Measurements from ENCODE around the gene MAMSTR. TPM values are rescaled to one million over a fixed set of nuclear protein-coding genes. Genes with fewer than 3 reads are reported as not detected.
A peak's percentile ranks its signal among the peaks of the same experiment; 100 is the strongest.

MAMSTR gene
- total and polyA plus RNA-seq, 2 donors (not counting 1 experiment from before 2014, with no cell fraction given) = 0.60 to 1.6 TPM

GRCh38 chr19:48676487-48676886 lies 43.0 kb downstream of the MAMSTR start:
- Histone ChIP-seq H3K9me3 (ENCODE audit: control extremely low read depth in 1 of 3, control insufficient read depth in 2 of 3, insufficient read depth in 1 of 3, low read length in 2 of 3) (no peaks in the 10 kb centered on the region), H4K20me1 (ENCODE audit: control insufficient read depth, insufficient read depth, low read length, poor library complexity, severe bottlenecking) (no peaks in the 10 kb centered on the region), H3K27me3 (replicated peaks in 1 of 4; ENCODE audit: control extremely low read depth in 1 of 4, control insufficient read depth in 3 of 4, insufficient read depth in 4 of 4, low read length in 3 of 4) (no peaks in the 10 kb centered on the region), H3K4me3 (ENCODE audit: control extremely low read depth in 1 of 5, extremely low read depth in 1 of 5, insufficient read depth in 1 of 5, low read depth in 2 of 5, low read length in 4 of 5) (no peak overlapping the region), H3K36me3 (replicated peaks in 1 of 2; ENCODE audit: control extremely low read depth in 1 of 2, control insufficient read depth in 1 of 2, extremely low read depth in 1 of 2, insufficient read depth in 2 of 2, low read length in 1 of 2) (no peaks in the 10 kb centered on the region), H2AFZ (ENCODE audit: insufficient read depth, low read depth, low read length, poor library complexity, severe bottlenecking) (no peak overlapping the region), H3K79me2 (ENCODE audit: control insufficient read depth, insufficient read depth, low read length) (no peaks in the 10 kb centered on the region), H3K27ac (ENCODE audit: low read length in 2 of 2) (no peak overlapping the region), H3K9ac (ENCODE audit: low read length) (no peak overlapping the region), H3K4me2 (replicated peaks; ENCODE audit: low read depth, low read length, poor library complexity, severe bottlenecking) (no peak overlapping the region), H3K4me1 (ENCODE audit: control insufficient read depth in 2 of 2, insufficient read depth in 2 of 2, low read length in 2 of 2) (peaks cover 4 to 10% of the 10 kb centered on the region in 2 donors)
- WGBS (ENCODE audit: insufficient coverage) = 100% methylated on average over 12 of the region's 17 CpGs
- intact Hi-C loops (cut with micrococcal nuclease) = no loop called here
- TF ChIP-seq CTCF (IDR thresholded peaks at IDR 0.05) (no peak), EZH2 (IDR thresholded peaks at IDR 0.05; ENCODE audit: borderline replicate concordance, insufficient read depth, low read depth, low read length, poor library complexity, severe bottlenecking) (no peak)
- ChIA-PET CTCF (interaction anchor here (1.7 to 5.4 kb wide), 5 partner anchors 24 to 166 kb away, joined by 5 to 51 read pairs (median 7); partner anchors contain the start of gene CA11), POLR2A (no interaction called here)
- H3K27ac Mint-ChIP-seq = no peak overlapping the region
- ATAC-seq (ENCODE audit: low read depth) (no peak), DNase-seq (no peak)
- no peaks in the 10 kb centered on the region for H3K9me3 Mint-ChIP-seq (ENCODE audit: insufficient read depth)
- peaks cover 6% of the 10 kb centered on the region for H3K27me3 Mint-ChIP-seq
- H3K4me3 Mint-ChIP-seq = no peak overlapping the region
- peaks cover 6% of the 10 kb centered on the region for H3K4me1 Mint-ChIP-seq

- Mint-ChIP-seq H3K9me3 (ENCODE audit: insufficient read depth) (no peaks in the 10 kb centered on the region), H3K27me3 (peaks cover 6% of the 10 kb centered on the region), H3K4me1 (peaks cover 6% of the 10 kb centered on the region), H3K4me3 (no peak overlapping the region), H3K27ac (peak overlapping the region; percentile 32)
- TF ChIP-seq EZH2 (IDR thresholded peaks at IDR 0.05; ENCODE audit: borderline replicate concordance, insufficient read depth, low read depth, low read length, poor library complexity, severe bottlenecking) = no peak
- TF ChIP-seq CTCF (IDR thresholded peaks at IDR 0.05) = peak; percentile 86
- Histone ChIP-seq H3K9me3 (ENCODE audit: control extremely low read depth in 1 of 3, control insufficient read depth in 2 of 3, insufficient read depth in 1 of 3, low read length in 2 of 3) (peaks cover 0 to under 1% (median 0%) of the 10 kb centered on the region in 3 donors), H3K27me3 (replicated peaks in 1 of 4; ENCODE audit: control extremely low read depth in 1 of 4, control insufficient read depth in 3 of 4, insufficient read depth in 4 of 4, low read length in 3 of 4) (no peaks in the 10 kb centered on the region), H3K36me3 (replicated peaks in 1 of 2; ENCODE audit: control extremely low read depth in 1 of 2, control insufficient read depth in 1 of 2, extremely low read depth in 1 of 2, insufficient read depth in 2 of 2, low read length in 1 of 2) (no peaks in the 10 kb centered on the region), H4K20me1 (ENCODE audit: control insufficient read depth, insufficient read depth, low read length, poor library complexity, severe bottlenecking) (no peaks in the 10 kb centered on the region), H3K27ac (ENCODE audit: low read length in 2 of 2) (no peak overlapping the region), H3K4me2 (replicated peaks; ENCODE audit: low read depth, low read length, poor library complexity, severe bottlenecking) (peak overlapping the region; percentile 51), H3K9ac (ENCODE audit: low read length) (no peak overlapping the region), H3K4me3 (ENCODE audit: control extremely low read depth in 1 of 5, extremely low read depth in 1 of 5, insufficient read depth in 1 of 5, low read depth in 2 of 5, low read length in 4 of 5) (no peak overlapping the region), H2AFZ (ENCODE audit: insufficient read depth, low read depth, low read length, poor library complexity, severe bottlenecking) (peak overlapping the region; percentile 39), H3K79me2 (ENCODE audit: control insufficient read depth, insufficient read depth, low read length) (no peaks in the 10 kb centered on the region), H3K4me1 (ENCODE audit: control insufficient read depth in 2 of 2, insufficient read depth in 2 of 2, low read length in 2 of 2) (peaks cover 4 to 10% of the 10 kb centered on the region in 2 donors)
- CTCF ChIA-PET = interaction anchor here (0.6 to 5.4 kb wide), 25 partner anchors 10 to 1864 kb away, joined by 3 to 51 read pairs (median 3); partner anchors contain the start of gene CA11
- 36% methylated on average over 22 of the region's 28 CpGs for WGBS (ENCODE audit: insufficient coverage)
- POLR2A ChIA-PET = interaction anchor here (0.6 to 1.1 kb wide), 3 partner anchors 56 to 506 kb away, joined by 3 to 4 read pairs (median 3); partner anchors contain the start of gene RPL18
- peak; percentile 87 for DNase-seq
- peak; percentile 94 for ATAC-seq (ENCODE audit: low read depth)
- intact Hi-C loops (cut with micrococcal nuclease) = loop anchor here (1.0 kb wide), 3 partner anchors 14 to 64 kb away; partner anchors contain the start of gene CA11
Measured at GRCh38 chr19:48674921-48675824, 44.4 kb downstream of the MAMSTR start.

Data from B cell (primary cell).